Right forelimb (tissue), 1 donor: ENCODE measurements around the gene ABO.
"Not testable (repeated sequence)": the region's sequence is repeated elsewhere in the genome, so short reads cannot be mapped to it uniquely, and the experiment has no call there.

Source experiments
- DNase-seq: peaks from one replicate; pipeline ENCODE4 v3.0.0-alpha.2; 2018

ABO gene

GRCh38 chr9:133286523-133286922, 11.5 kb upstream of the ABO start:
- no peak for DNase-seq

DNA sequence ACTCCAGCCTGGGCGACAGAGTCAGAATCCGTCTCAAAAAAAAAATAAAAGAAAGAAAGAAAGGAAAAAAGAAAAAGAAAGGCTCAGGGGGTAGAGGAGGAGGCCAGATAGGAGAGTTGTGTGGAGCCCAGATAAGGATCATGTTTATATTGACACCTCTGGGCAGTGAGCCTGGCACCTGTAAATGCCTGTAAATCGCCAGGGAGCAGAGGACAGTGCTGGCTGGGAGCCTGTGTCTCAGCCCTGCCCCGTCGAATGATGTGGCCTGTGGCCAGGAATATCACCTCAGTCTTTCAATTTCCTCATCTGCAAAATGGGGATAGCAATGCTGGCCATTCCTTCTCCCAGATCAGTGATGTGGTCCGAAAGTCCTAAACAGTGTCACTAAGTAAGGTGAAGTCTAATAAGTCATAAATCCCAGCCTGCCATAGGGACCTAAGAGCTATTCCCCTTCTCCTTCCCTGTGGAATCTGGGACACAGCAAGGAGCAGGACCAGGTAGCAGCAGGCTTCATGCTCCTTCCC, 10.3 kb upstream of the ABO start:
- DNase-seq = no peak

- no peak for DNase-seq
Measured at GRCh38 chr9:133284362-133284761, 9.4 kb upstream of the ABO start.

DNA sequence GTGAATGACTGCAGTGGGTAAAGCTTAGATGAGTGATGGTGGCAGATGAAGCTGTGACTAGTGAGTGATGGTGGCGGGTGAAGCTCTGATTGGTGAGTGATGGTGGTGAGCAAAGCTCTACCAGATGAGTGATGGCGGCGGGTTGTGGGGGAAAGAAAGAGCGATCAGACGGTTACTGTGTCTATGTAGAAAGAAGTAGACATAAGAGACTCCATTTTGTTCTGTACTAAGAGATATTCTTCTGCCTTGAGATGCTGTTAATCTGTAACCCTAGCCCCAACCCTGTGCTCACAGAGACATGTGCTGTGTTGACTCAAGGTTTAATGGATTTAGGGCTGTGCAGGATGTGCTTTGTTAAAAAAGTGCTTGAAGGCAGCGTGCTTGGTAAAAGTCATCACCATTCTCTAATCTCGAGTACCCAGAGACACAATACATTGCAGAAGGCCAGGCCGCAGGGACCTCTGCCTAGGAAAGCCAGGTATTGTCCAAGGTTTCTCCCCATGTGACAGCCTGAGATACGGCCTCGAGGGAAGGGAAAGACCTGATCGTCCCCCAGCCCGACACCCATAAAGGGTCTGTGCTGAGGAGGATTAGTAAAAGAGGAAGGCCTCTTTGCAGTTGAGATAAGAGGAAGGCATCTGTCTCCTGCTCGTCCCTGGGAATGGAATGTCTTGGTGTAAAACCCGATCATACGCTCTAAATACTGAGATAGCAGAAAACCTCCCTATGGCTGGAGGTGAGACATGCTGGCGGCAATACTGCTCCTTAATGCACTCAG, 8.4 kb upstream of the ABO start:
- DNase-seq = not testable (repeated sequence)

DNA sequence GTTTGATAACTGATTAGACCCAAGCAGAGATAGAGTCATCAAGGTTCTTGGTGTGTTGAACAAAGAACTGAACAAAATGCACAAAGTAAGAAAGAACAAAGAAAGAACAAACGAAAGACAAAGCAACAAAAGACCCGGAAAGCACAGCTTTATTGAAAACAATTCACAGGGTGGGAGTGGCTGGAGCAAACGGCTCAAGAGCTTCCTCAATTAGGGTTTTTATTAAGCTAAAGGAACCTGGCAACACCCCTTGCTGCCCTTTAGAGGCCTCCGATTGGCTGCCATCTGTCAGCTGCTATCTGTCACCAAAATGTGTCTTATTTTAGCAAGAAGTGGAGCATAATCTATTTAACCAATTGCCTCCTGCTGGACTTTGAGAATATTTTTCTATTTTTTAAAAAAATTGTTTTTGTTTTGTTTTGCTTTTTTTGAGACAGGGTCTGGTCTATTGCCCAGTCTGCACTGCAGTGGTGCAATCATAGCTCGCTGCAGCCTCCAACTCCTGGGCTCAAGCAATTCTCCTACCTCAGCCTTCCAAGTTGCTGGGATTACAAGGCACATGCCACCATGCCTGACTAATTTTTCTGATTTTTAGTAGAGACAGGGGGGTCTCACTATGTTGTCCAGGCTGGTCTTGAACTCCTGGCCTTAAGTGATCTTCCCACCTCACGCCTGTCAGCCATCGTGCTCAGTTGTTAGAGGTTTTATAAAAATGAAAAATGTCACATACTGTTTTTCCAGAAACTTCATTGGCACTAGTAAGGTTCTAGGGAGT, 7.7 kb upstream of the ABO start:
- DNase-seq = no peak

DNA sequence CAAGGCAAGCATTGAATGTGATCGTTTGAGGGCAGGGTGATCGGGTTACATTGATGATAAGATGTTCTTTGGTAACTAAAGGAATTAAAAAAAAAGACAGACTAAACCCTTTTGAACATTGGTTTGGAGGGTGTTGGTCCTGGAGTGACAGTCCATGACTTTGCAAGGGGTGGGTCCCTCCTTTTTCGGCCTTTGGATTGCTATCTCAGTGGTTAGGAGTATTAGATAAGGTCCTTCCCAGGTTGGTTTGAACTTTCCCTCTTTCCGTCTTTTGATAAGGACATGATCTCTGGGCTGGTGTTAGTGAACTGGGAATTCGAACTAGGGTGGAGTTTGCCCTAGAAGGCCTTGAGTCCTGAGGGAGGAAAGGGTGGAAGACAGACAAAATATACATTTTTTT, 5.4 kb upstream of the ABO start:
- DNase-seq = no peak

DNA sequence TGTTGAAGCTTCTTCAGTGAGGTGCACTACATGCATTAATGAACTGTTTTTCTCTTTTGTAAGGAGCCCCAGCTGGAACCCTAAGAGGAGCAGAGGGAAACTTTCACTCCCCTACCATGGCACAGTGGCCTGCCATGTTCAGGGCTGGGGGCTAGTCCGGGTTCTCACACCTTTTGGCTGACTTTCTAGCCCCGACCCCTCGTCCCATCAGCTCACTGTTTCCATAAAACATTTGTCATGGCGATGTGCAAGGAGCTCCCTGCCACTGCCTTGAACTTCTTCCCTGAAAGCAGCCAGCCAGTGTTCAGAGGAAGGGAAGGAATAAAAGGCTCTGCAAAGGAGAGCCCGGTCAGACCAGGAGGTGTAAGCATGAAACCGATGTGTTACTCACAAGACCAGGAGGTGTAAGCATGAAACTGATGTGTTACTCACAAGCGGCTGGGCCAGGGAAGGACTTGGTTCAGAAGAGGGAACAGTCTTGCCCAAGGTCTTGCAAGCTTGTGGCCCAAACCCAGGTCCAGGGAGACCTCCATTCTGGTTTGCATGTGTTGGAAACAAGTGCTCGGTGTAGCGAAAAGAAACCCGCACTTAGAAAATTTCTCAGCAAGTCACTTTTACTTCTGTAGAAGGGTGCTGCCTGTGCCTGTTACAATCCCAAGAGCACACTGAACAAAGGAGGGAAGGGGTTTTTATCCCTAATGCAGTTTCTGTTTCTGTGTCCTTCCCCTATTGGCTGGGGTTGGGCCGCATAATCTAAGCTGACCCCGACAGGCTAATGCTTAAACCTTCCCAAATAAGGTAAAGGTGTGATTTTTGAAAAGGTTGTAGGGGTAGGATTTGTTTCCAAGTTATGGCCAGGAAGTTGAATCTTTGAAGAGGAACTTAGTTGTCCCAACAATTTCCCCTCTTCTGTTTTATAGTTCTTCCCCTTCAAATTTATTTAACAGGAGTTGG, 3.4 kb upstream of the ABO start:
- no peak for DNase-seq

- DNase-seq = no peak
Measured at GRCh38 chr9:133277467-133277866, 2.5 kb upstream of the ABO start.

- no peak for DNase-seq
Measured at GRCh38 chr9:133276923-133277322, 1.9 kb upstream of the ABO start.

DNA sequence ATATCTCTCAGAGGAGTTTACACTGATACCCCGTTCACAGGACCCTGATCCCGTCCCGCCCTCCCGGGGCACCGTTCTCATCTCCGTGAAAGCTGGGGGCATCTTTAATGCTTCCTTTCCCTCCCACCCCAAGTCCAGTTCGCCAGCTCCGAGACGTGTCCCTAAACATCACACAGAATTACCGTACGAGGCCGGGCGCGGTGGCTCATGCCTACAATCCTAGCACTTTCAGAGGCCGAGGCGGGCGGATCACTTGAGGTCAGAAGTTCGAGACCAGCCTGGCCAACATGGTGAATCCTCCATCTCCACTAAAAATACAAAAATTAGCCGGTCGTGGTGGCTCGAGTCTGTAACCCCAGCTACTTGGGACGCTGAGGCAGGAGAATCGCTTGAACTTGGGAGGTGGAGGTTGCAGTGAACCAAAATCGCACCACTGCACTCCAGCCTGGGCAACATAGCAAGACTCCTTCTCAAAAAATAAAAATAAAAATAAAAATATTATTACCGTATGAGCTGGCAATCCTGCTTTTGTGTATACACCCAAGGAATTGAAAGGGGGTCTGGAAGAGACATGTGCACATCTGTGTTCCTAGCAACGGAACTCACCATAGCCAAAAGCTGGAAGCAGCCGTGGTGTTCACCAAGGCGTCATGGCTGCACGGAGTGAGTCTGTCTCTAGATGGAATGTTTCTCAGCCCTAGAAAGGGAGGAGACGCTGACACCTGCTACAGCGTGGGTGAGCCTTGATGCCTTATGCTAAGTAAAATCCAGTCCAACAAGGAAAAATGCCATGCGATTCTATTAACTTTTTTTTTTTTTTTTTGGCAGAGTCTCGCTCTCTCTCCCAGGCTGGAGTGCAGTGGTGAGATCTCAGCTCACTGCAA, 1.2 kb upstream of the ABO start:
- DNase-seq = no peak

GRCh38 chr9:133274236-133275104, 531 bp downstream of the ABO start:
- no peak for DNase-seq

DNA sequence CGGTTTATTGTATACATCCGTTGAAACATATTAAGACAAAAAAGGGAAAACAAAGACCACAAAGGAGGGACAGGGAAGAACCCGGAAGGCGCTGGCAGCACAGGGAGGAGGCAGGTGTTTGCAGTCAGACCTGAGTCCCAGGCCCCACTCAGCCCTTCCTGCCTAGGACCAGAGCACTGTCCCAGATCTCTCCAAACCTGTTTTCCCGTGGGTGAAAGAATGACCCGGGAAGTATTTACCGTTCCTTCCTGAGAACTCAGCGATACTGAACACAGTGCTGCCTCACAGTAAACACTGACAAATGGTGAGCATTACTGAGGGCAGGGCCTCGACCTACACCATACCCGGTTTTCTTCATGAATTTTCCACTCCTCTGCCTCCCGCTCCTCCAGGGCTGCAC, 1.2 kb downstream of the ABO start:
- DNase-seq = no peak

- no peak for DNase-seq
Measured at GRCh38 chr9:133273098-133273497, 1.9 kb downstream of the ABO start.

GRCh38 chr9:133269537-133270362, 5.3 kb downstream of the ABO start:
- no peak for DNase-seq

DNA sequence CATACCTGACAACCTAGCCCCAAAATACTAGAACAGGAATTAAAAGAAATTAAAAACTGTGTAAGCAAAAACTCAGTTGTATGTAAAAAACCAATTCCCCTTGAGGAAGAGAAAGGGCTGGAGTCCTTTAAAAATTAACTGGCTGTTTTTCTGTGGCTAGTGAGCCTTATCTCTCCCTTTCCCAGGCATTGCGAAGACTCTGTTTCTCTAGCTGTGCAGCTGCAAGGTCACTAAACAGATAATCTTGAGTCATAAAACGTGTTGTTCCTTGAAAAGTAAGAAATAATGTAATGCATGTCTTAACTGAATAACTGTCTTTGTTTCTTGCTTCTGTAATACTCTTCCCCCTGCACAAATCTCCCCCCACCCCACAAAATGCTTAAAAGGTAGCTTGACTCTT, 5.9 kb downstream of the ABO start:
- DNase-seq = not testable (repeated sequence)

DNA sequence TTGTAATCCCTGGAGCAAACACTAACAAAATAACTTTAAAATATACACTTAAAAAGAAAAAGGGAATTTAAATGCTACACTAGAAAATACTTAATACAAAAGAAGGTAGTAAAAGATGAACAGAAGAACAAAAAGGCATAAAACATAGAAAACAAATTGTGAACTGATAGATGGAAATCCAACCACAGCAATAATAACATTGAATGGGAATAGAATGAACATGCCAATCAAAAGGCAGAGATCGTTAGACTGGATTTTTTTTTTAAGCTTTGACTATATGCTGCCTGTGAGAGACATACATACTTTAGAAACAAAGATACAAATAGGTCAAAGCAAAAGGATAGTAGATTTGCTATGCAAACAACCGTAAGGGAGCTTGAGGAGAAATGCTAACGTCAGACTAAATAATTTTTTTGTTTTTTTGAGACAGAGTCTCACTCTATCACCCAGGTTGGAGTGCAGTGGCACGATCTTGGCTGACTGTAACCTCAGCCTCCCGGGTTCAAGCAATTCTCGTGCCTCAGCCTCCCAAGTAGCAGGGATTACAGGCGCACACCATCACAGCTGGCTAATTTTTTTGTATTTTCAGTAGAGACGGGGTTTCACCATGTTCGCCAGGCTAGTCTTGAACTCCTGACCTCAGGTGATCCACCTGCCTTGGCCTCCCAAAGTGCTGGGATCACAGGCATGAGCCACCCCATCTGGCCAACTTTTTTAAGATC, 6.5 kb downstream of the ABO start:
- DNase-seq = no peak

GRCh38 chr9:133264235-133264764, 10.7 kb downstream of the ABO start:
- no peak for DNase-seq

DNA sequence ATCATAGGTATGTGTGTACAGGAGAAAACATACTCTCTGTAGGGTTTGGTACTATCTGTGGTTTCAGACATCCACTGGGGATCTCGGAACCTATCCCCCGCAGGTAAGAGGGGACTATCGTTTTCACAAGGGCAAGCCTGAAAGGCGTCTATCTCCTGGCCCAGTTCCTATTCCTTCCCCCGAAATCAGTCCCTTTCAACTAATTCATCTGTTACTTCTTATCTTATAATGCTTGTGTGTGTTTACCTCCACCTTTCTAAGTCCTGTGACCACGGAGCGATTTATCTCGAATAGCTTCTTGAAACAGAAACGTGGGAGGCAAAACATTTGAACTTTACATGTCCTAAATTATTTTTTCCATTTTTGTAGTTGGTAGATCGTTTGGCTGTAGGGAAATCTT, 11.4 kb downstream of the ABO start:
- no peak for DNase-seq

- no peak for DNase-seq
Measured at GRCh38 chr9:133262226-133262625, 12.8 kb downstream of the ABO start.
